ENCODE results near the gene KDF1.

DNA sequence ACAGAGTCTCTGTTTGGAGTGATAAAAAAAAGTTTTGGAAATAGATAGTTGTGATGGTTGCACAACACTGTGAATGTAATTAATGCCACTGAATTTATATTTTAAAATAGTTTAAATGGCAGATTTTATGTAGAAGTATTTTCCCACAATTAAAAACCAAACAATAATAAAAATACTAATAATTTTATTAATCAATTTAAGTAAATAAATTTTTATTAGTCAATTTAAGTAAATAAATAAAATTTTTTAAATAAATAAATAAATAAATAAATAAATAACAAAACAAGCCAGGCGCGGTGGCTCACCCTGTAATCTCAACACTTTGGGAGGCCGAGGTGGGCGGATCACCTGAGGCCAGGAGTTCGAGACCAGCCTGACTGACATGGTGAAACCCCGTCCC is 4.9 kb upstream of the KDF1 start:
- TF ChIP-seq POLR2A (IDR thresholded peaks at IDR 0.05; ENCODE audit: low read length) (no peak), GATA1 (IDR thresholded peaks at IDR 0.05; ENCODE audit: low read depth, low read length) (no peak)
